ENCODE results near the gene TBL1XR1.

Gene TBL1XR1

DNA sequence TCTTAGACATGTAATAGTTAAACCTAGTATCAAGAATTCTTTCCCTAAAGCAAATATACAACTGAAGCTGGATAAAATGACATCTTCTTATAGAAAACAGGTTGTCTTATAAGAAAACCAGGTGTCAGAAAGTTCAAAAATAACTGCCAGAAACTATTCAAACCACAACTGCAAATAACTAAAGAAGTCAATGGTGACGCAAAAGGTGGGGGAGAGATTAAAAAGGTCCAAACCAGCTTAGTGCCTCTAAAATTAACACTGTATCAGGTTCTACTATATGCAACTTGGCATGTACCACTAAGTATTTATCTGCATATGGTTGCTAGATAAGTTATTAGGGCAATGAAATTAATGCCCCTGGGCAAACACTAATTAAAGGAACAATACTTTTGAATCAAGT is 136.8 kb downstream of the TBL1XR1 start:
- no peak for DNase-seq

DNA sequence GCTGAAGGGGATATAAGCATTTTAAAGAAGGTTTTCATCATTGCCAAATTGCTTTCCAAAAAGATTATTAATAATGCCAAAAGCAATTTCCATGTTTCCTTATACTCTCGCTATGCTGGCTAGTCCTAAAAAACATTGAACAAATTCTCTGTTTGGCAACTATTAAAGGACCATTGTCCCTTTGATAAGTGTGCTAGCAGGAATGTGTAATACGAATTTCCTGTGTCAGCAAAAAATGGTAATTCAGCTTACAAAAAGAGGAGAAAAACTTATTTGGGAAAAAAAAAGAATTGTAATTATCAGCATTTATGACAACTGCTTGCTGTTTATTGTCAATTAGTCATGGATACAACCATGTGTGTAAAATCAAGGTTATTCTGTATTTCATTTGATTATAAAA is 138.6 kb downstream of the TBL1XR1 start:
- DNase-seq, result no peak

DNA sequence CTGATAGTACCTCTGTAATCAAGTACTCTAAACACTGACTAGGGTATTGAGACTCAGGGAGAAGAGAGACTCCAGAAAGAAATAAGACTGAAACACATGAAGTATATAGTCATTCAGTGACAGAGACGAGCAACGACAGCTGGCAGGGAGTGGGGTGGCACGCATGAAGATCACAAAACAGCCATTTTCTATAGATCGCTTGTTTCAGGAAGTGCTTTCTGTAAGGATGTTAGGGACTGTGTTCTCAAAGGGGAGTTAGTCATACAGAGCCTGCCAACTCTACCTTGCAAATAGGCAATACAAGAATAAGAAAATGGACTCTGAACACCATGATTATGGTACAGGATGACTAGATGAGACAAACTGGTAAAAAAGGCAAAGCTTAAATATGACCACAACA is 139.5 kb downstream of the TBL1XR1 start:
- no peak for DNase-seq

DNA sequence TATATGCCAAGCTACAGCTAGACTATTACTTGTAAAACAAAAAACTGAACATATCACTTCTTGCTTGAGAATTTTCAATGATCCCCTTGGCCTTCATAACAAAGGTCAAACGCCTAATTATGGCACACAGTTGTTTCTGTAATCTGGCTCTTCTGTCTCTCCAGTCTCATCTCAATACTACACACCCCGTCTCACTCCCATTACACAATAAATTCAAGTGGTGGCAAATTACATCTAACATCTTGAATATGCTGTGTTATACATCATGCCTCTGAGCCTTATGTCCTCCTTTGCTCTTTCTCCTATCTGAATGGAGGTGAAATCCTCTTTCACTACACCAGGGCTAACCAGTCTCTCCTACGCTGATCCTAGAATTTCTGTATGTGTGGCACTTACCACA is 140.4 kb downstream of the TBL1XR1 start:
- no peak for DNase-seq

DNA sequence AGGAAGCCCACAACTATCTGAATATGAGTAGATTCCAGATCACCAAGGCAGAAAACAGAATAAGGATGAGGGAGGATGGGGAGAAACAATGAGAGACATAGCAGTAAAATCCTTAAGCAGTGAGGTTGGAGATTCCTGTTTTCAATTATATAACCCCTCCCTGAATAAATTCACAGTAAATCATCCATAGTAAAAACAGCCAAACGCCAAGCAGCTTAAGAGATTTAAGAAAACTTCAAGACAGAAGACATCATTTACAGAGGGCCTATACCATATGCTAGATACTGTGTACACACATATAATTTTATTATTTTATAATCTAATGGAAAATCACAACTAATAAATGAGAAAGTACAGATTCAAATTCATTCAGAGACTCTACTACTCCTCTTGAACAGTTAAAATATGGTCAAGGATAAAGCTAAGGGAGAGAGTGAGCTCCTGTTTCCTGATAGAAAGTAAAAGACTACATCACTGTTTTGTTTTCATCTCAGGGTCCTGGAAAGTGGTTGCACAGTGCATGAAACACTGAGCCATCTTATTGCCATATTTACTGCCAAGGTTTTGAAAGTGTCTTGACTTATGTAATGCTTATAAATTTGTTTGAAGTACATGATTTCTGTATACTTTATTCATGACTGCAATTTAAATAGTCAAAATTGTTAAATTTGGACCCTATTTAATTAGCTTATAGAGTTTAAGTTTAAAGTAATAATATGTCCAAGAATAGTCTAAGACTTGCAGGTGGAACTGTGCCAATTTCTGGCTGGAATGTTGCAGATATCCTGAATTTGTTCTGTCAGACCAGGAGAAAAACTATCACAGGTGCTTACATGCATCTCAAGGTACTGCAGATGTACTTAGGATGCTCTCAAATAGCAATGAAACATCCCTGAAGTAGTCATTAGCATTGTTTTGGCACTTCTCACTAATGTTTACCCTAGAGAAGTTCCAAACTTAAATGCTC is 141.4 kb downstream of the TBL1XR1 start:
- no peak for DNase-seq

DNA sequence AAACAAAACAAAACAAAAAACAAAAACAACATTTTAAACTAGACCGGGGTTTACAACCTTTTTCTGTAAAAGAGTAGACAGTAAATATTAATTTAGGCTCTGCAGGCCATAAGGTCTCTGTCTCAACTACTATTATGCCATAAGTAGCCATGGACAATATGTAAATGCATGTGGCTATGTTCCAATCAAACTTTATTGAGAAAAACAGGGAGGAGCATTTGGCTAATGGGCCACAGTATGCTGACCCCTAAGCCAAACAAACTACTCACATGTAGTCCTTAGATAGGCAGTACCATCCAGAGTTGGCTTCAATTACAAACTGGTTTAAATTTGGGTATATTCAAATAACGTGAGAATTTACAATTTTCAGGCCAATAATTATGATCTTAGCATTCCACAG is 144.2 kb downstream of the TBL1XR1 start:
- DNase-seq, result no peak

DNA sequence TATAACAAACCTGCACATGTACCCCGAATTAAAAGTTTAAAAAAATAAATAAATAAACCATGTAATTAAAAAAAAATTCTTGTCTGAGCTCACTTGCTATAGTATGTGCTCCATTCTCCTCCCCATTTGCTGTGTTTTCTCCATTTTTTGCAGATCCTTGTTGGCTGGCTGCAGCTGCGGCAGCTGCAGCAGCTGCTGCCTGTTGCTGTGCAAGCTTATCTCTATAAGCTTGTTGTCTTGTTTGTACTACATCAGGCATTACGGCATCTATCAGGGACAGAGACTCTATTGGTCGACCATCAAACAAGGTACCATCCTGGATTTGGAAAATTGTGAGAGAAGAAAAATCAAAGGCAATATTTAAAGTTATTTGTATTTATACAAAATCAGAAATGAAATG is 145.9 kb downstream of the TBL1XR1 start:
- no peak for DNase-seq

DNA sequence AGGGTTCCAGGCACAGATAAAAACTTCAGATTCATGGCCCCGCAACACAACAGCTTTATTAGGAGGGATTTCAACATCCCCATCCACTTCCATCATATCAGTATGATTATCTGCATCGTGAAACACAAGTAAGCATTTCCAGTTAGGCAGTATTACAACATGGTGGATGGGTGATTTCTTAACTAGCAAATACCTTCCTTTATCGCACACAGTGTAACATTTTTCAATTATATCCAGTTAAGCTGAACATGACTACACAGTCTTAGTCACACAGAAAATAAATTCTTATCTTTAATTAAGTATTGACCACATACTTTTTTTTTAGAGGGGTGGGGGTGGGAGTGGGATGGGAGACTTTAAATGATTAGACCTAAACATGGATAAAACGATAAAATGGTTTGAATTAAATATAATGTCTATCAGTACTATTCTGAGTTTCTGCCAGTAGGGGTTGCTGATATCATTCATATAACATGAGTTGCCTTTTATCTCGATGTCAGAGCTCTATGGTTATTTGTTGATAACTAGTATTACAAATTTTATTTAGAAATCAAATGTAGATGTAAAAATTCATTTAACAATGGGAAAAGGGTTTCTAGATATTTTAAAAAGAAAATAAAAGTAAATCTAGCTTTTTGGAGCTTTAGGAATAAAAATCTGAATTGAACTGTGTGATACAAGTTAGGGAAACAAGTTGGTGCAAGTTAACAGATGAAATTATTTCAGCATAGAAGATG is 146.6 kb downstream of the TBL1XR1 start:
- DNase-seq, result no peak

DNA sequence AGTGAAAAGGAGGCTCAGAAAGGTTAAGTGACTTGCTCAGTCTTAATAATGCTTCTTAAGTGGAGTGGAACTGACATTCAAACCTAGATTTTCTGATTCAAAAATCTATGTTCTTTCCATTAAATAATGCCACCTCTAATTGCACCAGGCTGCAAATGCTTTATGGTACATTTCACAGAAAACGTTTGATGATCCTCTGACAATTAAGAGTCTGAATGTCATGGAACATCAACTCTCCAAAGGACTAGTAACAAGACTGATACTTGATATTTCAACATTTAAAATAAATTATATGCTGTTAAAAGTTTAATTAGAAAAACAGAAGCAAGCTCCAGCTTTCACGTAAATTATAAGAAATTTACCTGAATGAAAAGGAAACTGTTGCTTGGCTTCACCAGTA is 151.5 kb downstream of the TBL1XR1 start:
- DNase-seq, result no peak

DNA sequence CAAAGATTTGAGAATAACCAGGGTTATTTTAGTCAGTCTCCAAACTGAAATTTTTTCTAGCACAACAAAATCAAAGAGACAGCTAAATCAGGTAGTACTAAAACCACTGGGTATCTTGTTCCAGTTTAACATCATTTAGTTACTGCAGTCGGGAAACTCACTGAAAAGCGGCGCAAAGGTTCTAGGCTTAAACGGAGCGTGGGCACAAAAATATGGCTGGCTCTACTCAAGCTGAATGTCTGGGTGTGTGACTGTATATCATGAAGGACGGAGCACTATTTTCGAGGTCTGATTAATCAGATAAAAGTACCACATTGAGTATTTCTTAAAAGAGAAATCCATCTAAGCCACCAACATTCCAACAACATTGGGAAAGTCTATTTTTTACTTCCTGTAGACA is 152.1 kb downstream of the TBL1XR1 start:
- no peak for DNase-seq

DNA sequence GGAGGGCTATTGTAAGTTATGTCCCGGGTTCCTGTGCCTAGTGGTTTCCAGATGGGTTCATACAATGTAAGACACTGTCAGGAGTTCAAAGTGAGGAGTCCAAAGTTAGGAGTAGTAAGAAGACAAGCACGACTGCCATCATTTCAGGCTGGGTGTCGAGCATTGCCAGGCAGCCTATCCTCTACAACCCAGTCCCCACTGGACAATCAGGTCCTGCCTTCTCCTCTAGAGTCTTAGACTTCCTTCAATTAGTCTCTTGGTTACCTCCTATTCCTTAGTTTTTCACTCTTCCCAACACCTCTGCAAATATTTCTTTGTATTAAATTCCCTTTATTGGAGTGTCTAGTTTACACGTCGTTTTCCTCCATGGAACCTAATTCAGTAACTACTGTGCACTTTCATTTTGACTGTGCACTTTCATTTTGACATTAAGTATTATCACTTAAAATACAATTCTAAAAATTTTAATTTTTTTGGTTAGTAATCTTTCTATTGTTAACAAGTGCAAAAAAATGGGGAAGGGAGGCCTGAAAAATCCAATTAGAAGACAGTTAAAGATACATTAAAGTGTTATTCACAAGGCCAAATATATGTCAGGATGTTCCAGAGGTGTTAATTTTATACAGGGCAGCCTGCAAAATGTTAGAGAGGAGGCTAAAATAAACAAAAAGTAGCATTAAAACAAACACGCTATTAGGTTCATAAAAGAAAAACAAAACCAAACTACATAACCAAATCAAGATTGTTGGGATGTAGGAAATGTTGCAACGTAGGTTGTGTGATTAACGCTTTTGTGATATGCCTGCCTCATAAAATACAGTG is 155.3 kb downstream of the TBL1XR1 start:
- DNase-seq, result no peak

DNA sequence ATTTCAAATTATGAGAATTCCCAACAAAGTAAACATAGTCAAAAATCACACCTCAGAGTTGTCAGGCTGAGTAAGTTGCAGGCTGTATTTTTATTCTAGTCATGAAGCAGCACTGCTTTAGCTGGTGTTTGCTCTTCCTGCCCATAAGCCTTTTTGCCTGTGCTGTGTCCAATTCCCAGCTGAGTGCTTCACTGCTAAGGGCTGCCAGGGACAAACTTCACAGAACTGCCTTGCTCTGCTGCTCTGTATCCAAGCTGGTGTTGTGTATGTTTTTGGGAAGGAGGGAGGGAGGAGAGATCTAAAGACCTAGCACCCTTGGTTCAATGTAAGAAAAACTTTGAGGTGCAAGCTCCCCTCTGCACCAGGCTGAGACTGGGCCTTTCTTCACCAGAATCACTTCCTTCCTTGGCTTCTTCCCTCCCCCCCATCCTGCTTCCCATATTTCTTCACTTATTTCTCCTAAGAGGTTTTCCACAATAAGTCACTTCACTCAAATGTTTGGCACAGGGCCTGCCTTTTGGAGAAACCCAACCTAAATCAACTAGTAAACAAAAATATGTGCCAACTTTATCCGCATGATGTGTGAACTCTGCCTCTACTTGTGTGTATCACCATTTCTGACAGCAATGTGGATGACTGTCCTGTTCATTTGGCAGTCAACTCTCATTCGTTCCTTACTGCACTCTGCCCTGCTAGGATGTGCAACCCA is 156.1 kb downstream of the TBL1XR1 start:
- no peak for DNase-seq

DNA sequence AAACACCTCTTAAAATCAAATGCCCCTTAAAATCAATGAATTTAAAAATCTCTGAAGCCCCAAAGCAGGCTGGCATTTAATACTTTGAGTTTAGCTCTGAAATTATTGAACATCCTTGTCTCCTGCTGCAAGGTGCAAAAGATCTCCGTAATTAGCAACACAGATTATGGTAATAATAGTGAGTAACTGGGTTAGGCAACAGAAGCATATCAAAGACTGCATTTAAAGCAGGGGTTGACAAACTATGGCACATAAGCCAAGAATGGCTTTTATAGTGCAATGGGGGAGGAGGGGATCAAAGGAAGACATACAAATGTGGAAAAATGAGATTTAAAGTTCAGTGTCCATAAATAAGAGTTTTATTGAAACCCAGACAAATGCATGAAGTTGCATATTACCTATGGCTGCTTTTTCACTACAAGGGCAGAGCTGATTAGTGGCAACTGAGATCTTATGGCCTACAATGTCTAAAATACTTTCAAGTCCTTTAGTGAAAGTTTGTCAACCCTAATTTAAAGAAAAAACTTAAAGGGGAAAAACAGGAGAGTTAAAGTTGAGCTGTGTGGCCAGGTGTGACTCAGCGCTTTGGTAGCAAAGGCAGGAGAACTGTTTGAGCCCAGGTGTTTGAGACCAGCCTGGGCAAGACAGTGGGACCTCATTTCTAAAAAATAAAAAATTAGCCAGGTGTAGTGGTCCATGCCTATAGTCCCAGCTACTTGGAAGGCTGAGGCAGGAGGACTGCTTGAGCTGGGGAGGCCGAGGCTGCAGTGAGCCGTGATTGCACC is 157.6 kb downstream of the TBL1XR1 start:
- DNase-seq, result no peak

DNA sequence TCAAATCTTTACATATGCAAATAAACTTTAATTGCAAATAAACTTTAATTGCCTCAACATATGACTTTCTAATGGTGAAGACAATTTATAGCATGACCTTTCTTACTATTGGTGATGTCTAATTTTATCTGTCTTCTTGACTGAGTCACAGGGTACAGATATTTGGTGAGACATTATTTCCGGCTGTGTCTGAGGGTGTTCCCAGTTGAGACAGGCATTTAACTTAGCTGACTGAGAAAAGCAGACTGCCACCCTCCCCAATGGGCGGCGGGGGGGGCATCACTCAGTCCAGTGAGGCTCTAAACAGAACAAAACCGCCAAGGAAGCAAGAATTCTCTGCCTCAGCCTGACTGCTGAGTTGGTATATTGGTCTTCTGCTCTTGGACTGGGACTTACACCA is 160.0 kb downstream of the TBL1XR1 start:
- DNase-seq, result no peak

DNA sequence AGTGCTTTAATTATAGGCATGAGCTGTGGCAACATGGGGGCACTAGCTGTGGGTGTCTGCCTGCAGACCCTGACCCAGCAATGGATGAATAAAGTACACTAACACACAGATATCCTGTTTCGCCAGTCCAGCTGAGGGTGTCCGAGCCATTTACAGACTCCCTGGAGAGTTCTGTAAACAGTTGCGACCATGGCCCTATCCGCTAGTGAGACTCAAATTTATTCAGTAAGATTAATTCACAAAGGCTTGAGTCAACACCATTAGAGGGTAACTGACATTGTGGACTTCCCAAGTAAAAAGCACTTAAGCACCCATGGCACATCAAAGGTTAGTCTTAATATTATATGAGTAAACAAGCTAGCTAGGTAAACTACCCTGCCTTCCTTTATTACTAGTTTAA is 161.6 kb downstream of the TBL1XR1 start:
- no peak for DNase-seq

DNA sequence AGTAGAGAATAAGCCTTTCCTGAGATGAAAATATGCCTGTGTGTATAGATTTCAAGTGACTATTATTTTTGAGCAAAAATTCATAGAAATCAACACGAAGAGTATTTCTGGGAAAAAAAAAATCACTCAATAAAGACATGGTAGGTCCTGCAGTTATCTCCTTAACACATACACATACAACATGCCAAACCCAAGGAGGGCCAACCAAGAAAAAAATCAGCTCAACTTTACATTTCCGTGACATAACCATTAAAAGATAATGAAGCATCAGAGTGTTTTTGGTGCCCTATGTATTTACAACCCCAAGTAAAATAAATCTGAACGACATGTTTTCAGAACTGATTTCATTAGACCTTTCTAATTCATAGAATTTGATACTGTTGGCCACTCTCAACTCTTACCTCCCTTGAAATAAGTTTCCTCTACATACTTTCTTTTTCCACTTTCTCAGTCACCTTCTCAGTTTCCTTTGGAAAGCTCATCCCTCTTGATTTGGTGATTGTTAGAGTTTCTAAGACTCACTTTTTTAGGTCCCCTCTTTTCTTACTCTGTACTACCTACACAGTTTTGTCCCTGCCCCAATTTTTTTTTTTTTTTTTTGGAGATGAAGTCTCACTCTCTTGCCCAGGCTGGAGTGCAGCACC is 162.3 kb downstream of the TBL1XR1 start:
- no peak for DNase-seq

DNA sequence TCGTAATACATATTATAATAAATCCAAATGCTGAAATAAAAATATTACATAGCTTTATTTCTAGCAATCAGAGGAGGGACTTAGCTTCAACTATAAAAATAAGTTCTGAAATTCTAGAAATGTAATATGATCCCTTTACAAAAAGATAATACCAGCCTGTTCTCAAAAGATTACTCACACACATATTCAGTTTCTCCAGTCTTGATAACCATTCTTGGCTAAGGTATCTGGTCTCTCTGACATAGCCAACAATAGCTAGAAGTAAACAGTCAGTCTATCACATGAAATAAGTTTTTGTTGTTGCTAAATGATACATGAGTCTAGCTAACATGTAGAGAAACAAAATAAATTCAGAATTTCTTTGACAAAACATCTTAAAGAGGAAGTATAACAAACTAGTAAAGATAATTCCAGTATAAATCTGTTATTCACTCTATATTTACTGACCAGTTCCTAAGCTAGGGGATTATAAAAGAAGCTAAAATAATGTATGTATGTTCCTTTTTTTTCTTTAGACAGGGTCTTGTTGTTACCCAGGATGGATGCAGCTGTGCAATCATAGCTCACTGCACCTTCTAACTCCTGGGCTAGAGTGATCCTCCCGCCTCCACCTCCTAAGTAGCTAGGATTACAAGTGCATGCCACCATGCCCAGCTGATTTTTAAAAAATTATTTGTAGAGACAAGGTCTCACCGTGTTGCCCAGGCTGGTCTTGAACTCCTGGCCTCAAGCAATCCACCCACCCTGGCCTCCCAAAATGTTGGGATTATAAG is 170.6 kb downstream of the TBL1XR1 start:
- no peak for DNase-seq

DNA sequence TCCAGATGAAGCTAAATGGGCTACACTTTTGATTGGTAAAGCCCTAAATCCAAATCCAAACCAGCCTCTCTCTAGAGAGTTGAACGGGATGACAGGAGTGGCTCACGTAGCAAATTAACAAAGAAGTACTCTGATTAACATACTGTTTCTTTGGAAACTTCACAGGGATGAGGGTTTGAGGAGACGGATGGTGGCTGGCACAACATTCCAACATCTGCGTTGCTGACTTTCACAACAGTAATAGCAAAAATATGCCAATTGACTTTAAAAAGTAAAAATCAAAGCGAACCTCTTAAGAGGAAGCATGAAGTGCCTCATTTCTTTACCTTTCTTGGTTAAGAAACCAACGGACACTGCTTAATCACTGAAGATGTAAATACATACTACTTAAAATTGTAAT is 181.4 kb downstream of the TBL1XR1 start:
- no peak for DNase-seq

DNA sequence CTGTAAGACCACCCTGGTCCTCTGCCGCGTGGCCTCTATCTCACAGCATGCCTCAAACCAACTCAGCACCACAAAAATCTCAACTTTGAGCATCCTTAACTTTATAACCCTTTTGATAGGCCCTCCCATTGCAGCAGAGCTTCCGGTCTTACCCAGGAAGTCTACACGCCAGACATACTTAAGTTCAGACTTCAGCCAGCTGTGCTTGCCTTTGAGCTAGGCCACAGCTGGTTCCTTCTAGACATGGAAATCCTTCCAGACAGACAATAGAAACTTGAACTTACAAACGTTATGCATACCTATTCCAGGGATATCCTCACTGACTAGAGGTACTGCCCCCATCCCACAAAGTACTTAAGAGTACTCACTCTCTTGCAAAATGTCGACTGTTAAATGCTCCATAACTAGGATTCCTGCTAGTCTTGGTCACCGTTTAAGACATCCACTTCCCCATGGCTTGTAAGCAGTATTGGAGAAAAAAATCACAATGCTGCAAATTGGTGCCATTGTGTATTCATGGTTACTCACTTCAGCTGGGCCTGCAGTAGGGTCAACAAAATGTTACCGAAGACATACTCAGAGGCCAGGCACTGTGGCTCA is 183.5 kb downstream of the TBL1XR1 start:
- no peak for DNase-seq
